Fibroblast of gingiva (primary cell): ENCODE results near the gene KREMEN2.
A peak's percentile ranks its signal among the peaks of the same experiment; 100 is the strongest.

Experiments used
- DNase-seq: peaks from one replicate; pipeline ENCODE4 v3.0.0-alpha.2; 2011; ENCODE audit warnings: low read depth

Gene KREMEN2

GRCh38 chr16:3003582-3004270, 39.7 kb downstream of the KREMEN2 start:
- peak; percentile 95 for DNase-seq

- no peak for DNase-seq
Observed at GRCh38 chr16:3004319-3004718, 40.2 kb downstream of the KREMEN2 start.

DNA sequence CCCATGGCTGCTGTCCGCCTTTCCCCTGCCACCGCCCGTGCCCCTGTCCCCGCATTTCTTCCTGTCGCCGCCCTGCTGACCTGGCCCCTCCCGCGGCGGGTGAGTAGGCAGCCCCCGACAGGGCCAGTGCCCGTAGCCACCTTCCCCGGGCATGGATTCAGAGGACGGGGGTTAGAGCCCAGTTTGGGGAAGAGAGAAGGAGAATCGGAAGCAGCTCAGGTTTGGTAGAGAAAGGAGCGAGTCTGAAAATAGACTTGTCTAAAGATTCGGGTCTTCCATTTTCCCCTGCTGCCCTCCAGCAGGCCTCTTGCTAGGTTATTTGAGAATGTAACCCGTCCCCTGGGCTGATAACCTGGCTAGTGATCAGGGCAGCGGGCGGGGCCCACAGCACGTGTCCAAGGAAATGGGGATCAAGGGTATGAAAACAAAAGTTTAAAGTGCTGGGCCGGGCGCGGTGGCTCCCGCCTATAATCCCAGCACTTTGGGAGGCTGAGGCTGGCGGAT, 40.8 kb downstream of the KREMEN2 start:
- DNase-seq: no peak

DNA sequence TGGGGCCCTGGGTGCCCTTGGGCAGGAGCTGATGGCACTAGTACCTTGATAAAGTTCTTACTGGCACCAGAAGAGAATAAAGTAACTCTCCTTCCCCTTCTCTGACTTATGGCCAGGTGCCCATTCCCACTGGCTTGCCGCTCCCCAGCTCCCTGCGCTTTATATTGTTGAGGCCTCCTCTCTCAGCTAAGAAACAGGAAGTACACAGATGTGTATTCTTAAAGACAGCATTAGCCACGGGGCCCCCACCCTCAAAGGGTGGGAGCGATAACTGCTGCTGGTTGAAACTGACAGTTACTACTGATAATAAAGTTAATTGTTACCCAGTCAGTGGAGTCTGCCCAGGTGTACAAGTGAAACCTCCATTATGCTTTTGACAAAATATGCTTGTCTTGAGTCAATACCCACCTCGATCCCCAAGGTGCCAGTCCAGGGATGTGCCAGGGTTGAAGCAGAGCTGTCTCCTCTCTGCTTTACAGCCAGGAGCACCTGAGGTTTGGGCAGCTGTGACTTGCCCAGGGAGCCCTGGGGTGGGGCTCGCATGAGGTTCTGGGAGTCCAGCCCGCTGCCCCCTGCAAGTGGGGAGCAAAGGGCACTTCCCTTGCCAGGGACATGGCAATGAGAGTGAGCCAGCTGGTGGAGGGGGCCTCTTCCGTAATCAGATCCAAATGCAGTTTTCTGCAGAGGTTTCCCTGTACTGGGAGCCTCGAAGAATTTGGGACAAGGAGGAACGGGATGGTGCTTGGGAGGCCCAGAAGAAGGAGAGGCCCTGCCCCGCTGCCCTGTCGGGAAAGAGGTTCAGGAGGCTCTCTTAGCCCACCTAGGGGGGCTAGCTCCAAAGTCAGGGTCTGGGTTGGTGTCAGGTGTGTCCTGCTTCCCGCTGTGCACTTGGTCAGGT, 43.2 kb downstream of the KREMEN2 start:
- DNase-seq: no peak

- no peak for DNase-seq
Observed at GRCh38 chr16:3007957-3008689, 44.0 kb downstream of the KREMEN2 start.

DNA sequence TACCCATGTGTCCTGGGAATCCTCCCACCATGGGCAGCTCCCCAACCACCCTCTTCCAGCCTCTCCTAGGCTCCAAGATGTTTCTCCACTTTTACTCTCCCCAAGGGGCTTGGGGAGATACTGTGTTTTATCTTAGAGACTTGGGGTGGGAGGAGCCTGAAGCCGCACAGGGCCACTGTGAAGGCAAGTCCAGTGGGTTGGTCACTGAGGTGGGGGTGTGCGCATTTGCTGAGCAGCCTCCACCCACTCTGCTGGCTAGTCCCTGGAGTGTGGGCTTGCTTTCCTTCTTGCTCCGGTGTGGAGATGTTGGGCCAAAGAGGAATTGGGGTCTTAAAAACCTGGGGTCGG, 44.6 kb downstream of the KREMEN2 start:
- DNase-seq: no peak

DNA sequence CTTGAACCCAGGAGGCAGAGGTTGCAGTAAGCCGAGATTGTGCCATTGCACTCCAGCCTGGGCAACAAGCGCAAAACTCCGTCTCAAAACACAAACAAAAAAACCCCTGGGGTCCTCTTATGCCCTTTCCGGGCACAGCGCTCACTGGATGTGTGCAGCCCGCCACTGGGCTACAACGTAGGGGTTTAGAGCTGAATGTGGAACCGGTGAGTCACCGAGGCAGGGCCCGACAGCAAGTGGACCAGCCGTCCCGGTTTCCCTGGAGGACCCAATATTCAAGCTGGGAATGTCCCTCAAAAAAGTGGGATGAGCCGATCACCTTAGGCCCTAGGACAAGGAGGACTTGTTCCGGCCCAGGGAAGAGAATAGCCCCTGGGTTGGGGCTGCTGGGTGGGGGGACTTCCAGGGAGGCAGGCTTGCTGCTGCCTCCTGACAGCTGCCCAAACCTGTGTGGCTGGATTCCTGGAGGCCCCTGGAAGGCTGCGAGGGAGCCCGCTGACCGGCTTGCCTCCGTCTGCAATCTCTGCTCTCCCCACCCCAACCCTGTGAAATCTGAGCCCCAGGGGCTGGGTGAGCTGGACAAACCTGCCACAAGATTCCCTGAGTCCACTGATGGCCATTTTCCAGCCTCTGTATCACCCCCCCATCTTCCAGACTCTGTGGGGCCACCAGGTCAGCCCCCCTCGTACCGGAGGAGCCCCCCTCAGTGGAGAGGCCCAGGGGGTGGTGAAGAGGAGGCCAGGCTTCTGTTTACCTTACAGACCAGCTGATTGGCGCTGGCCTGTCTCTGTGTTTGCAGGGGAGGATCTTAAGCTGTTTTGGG, 45.7 kb downstream of the KREMEN2 start:
- DNase-seq: no peak

DNA sequence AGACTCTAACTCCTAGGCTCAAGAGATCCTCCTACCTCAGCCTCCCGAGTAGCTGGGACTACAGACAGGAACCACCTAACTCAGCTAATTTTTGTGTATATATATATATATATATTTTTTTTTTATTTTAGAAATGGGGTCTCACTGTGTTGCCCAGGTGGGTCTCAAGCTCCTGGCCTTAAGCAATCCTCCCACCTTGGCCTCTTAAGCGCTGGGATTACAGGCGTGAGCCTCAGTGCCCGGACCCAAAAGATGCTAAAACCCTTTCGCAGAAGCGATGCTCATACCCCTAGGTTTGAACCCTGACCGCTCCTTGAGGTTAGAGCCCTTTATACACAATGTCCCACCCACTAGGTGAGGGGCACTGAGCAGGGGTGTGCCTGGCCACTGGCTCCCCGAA, 46.4 kb downstream of the KREMEN2 start:
- DNase-seq: no peak

GRCh38 chr16:3012246-3012645, 48.2 kb downstream of the KREMEN2 start:
- DNase-seq: no peak

GRCh38 chr16:3012828-3013420, 48.8 kb downstream of the KREMEN2 start, which contains the start of gene CLDN9:
Gene CLDN9, plus strand, starts transcription at chr16:3012923. Its CDS starts 440 bp downstream, at chr16:3013363.
- DNase-seq: no peak

DNA sequence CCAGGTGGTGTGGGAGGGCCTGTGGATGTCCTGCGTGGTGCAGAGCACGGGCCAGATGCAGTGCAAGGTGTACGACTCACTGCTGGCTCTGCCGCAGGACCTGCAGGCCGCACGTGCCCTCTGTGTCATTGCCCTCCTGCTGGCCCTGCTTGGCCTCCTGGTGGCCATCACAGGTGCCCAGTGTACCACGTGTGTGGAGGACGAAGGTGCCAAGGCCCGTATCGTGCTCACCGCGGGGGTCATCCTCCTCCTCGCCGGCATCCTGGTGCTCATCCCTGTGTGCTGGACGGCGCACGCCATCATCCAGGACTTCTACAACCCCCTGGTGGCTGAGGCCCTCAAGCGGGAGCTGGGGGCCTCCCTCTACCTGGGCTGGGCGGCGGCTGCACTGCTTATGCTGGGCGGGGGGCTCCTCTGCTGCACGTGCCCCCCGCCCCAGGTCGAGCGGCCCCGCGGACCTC, 49.4 kb downstream of the KREMEN2 start:
- no peak for DNase-seq

- DNase-seq: no peak
Observed at GRCh38 chr16:3013998-3014690, 50.1 kb downstream of the KREMEN2 start.

GRCh38 chr16:3014971-3015370, 50.9 kb downstream of the KREMEN2 start:
- DNase-seq: no peak

DNA sequence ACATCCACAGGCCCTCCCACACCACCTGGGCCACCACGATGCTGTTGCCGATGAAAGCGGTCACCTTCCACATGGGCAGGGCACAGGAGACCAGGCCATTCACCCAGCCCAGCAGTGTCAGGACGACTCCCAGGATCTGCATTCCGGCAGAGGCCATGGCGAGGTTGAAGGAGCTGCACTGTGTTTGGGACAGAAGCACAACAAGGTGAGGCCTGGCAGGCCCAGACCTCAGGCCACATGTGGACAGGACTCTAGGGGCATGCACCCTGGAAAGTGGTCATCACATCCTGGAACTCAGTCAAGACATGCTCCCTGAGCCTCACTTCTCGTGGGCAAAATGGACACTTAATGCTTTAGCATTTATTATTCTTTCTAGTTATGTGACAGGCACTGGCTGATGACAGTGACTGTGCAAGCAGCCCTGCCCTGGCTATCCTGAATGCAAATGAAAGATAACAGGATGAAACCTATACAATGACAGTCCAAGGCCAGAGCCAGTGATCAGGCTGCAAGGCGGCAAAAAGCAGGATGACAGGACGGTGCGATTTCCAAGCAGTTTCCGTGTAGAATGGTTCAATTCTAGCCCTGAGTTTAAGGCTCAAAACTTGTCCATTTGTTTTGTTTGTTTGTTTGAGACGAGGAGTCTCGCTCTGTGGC, 51.9 kb downstream of the KREMEN2 start:
- DNase-seq: no peak

DNA sequence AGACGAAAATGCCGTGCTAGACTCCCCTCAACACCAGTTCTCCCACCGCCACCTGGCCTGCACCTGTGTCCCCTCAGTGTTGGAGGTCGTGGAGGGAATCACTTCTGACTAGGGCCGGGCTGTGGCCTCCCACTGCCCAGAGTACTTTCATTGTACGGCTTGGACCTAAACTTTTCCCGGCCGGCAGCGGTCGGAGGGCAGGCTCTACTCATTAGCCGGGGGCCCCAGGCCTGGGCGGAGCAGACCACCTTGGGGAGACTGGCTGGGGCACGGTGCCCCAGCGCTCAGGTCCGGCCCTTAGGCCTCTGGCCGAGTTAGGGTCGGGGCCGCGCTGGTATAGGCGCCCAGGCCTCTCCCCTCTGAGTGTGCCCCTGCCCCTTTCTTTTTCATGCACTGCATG, 53.3 kb downstream of the KREMEN2 start:
- DNase-seq: no peak
